Measurements from ENCODE around the gene ADM5. TPM values are rescaled to one million over a fixed set of nuclear protein-coding genes. Genes with fewer than 3 reads are reported as not detected.
A peak's percentile ranks its signal among the peaks of the same experiment; 100 is the strongest.

ADM5 gene
- total RNA-seq, 1 experiment from 2014 or later: 13.5 TPM

GRCh38 chr19:49683814-49684250 lies 5.6 kb upstream of the ADM5 start:
- peaks cover 28 to 59% of the 10 kb centered on the region in 2 experiments for H3K4me1 Mint-ChIP-seq
- DNase-seq: no peak

More at GRCh38 chr19:49683814-49684250, 5.6 kb upstream of the ADM5 start:
- WGBS (ENCODE audit: extremely low coverage, insufficient read length, low lambda C conversion rate): no CpG with 5 or more reads among the region's 18 CpGs
- Mint-ChIP-seq H3K9me3 (no peaks in the 10 kb centered on the region; a peak in 2 of 5 replicates), H3K36me3 (ENCODE audit: insufficient read depth in 1 of 3, low read depth in 3 of 3) (peaks cover 46 to 73% (median 63%) of the 10 kb centered on the region in 3 experiments), H3K27me3 (ENCODE audit: low read depth) (no peaks in the 10 kb centered on the region; the same call in 1 of the 2 replicates), H3K27ac (peak overlapping the region in 2 of 3 experiments; percentile 11 to 88; a peak in 1 of 7 replicates), H3K4me3 (peak overlapping the region in 1 of 2 experiments; percentile 46; a peak in 2 of 5 replicates)
- Histone ChIP-seq H3K9ac (ENCODE audit: extremely low read depth, insufficient read length, low read length) (no peak overlapping the region), H3K4me2 (ENCODE audit: insufficient read depth, insufficient read length, low read length) (no peak overlapping the region), H4K5ac (ENCODE audit: insufficient read length, low read depth, low read length) (no peak overlapping the region), H4K91ac (ENCODE audit: insufficient read length, low read depth, low read length) (no peak overlapping the region), H2BK5ac (ENCODE audit: insufficient read length, low read length) (no peak overlapping the region), H2BK12ac (ENCODE audit: insufficient read length, low read depth, low read length) (no peak overlapping the region), H2BK15ac (ENCODE audit: low read depth, low read length) (no peak overlapping the region), H3K27ac (ENCODE audit: insufficient read length, low read depth, low read length) (no peak overlapping the region), H3T11ph (ENCODE audit: low read length) (no peak overlapping the region), H2BK120ac (ENCODE audit: low read depth, low read length, poor library complexity, severe bottlenecking) (no peak overlapping the region), H3K79me2 (ENCODE audit: insufficient read depth, low read length) (peaks cover 10% of the 10 kb centered on the region; the same call in 1 of the 2 replicates), H4K20me1 (ENCODE audit: control insufficient read depth, insufficient read depth, insufficient read length) (no peaks in the 10 kb centered on the region), H2AFZ (ENCODE audit: low read length) (no peak overlapping the region), H3K27me3 (ENCODE audit: insufficient read depth, low read length) (no peaks in the 10 kb centered on the region), H3K23me2 (ENCODE audit: insufficient read length, low read depth, low read length, poor library complexity, severe bottlenecking) (no peaks in the 10 kb centered on the region), H3K9me3 (ENCODE audit: control insufficient read depth, low read depth, low read length) (no peaks in the 10 kb centered on the region), H3K4me1 (ENCODE audit: insufficient read depth, low read length) (peaks cover 12% of the 10 kb centered on the region; the same call in 1 of the 2 replicates), H3K18ac (ENCODE audit: insufficient read length, low read depth, low read length) (no peak overlapping the region), H4K8ac (replicated peaks; ENCODE audit: insufficient read length, low read depth, low read length) (no peak overlapping the region), H2BK20ac (ENCODE audit: low read depth, low read length, poor library complexity, severe bottlenecking) (no peak overlapping the region), H3K23ac (ENCODE audit: insufficient read length, low read depth, low read length) (no peak overlapping the region), H3K56ac (ENCODE audit: insufficient read length, low read depth, low read length) (no peak overlapping the region), H3K79me1 (ENCODE audit: insufficient read depth, low read depth, low read length, poor library complexity, severe bottlenecking) (peaks cover 2% of the 10 kb centered on the region), H2AK5ac (ENCODE audit: insufficient read length, low read length) (no peak overlapping the region), H3K14ac (ENCODE audit: insufficient read depth, low read length) (no peak overlapping the region), H3K4ac (ENCODE audit: low read depth, low read length) (no peak overlapping the region)
- no peak for TF ChIP-seq CTCF (conservative IDR thresholded peaks at IDR 0.05)

Measured in H9 (cell line).